Effector memory CD4-positive, alpha-beta T cell (primary cell): ENCODE data around the gene SORCS2.

ENCODE experiments used
- DNase-seq, 3 donors: peaks; one replicate each; pipeline ENCODE4 v3.0.0-alpha.2; 2020
- H3K27ac ChIP-seq: 2 replicates; pipeline ENCODE4 v1.7.0; 2013; ENCODE audit warnings: mild to moderate bottlenecking, low read length, moderate library complexity; ENCODE audit not compliant: insufficient read depth, poor library complexity, severe bottlenecking
- H3K27me3 ChIP-seq: replicated peaks from 2 replicates; pipeline ENCODE4 v1.7.0; 2013; ENCODE audit warnings: mild to moderate bottlenecking, low read length; ENCODE audit not compliant: insufficient read depth, control insufficient read depth, poor library complexity, severe bottlenecking
- H3K36me3 ChIP-seq: 2 replicates; pipeline ENCODE4 v1.7.0; 2013; ENCODE audit warnings: mild to moderate bottlenecking, low read length, moderate library complexity; ENCODE audit not compliant: control insufficient read depth, insufficient read depth
- H3K4me1 ChIP-seq: 2 replicates; pipeline ENCODE4 v1.7.0; 2013; ENCODE audit warnings: low read length, mild to moderate bottlenecking; ENCODE audit not compliant: control insufficient read depth, insufficient read depth, poor library complexity, severe bottlenecking
- H3K4me3 ChIP-seq: 2 replicates; pipeline ENCODE4 v1.7.0; 2013; ENCODE audit warnings: low read length, low read depth, mild to moderate bottlenecking; ENCODE audit not compliant: insufficient read depth, poor library complexity, severe bottlenecking
- H3K9me3 ChIP-seq: 2 replicates; pipeline ENCODE4 v1.7.0; 2013; ENCODE audit warnings: mild to moderate bottlenecking, low read length, moderate library complexity; ENCODE audit not compliant: control insufficient read depth

SORCS2 gene

GRCh38 chr4:7679406-7680040, 487.2 kb downstream of the SORCS2 start:
- DNase-seq = no peak
- no peaks in the 10 kb centered on the region for H3K9me3 ChIP-seq

GRCh38 chr4:7680106-7680505, 487.8 kb downstream of the SORCS2 start:
- no peak overlapping the region for H3K27ac ChIP-seq
- no peaks in the 10 kb centered on the region for H3K4me1 ChIP-seq
- H3K4me3 ChIP-seq = no peak overlapping the region
- no peaks in the 10 kb centered on the region for H3K9me3 ChIP-seq
- no peaks in the 10 kb centered on the region for H3K27me3 ChIP-seq
- no peak for DNase-seq
- H3K36me3 ChIP-seq = no peaks in the 10 kb centered on the region

More at GRCh38 chr4:7679406-7680040, 487.2 kb downstream of the SORCS2 start:
- Histone ChIP-seq H3K27me3 (no peaks in the 10 kb centered on the region), H3K36me3 (no peaks in the 10 kb centered on the region), H3K27ac (no peak overlapping the region), H3K4me1 (no peaks in the 10 kb centered on the region), H3K4me3 (no peak overlapping the region)

DNA sequence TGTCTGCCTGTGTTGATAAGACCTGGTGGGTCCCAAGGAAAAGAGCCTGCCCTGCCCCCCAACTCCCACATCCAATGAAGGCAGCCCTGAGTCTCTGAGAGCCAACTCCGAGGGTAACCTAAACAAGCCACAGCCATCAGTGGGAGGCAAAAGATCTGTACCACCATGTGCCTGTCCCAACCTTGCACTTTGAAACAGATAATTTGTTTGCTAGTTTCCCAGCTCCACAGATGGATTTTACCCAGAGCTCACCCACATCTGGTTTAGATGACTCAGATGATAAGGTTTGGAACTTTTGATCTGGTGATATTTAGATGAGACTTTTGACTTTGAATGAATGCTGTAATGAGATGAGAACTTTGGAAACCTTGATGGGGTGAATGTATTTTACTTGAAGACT, 488.4 kb downstream of the SORCS2 start:
- no peaks in the 10 kb centered on the region for H3K36me3 ChIP-seq
- H3K4me1 ChIP-seq = no peaks in the 10 kb centered on the region
- no peaks in the 10 kb centered on the region for H3K9me3 ChIP-seq
- no peaks in the 10 kb centered on the region for H3K27me3 ChIP-seq
- H3K27ac ChIP-seq = no peak overlapping the region
- no peak overlapping the region for H3K4me3 ChIP-seq
- DNase-seq = no peak

- no peak for DNase-seq
- H3K9me3 ChIP-seq = no peaks in the 10 kb centered on the region
- H3K4me3 ChIP-seq = no peak overlapping the region
- H3K4me1 ChIP-seq = no peaks in the 10 kb centered on the region
- H3K27me3 ChIP-seq = no peaks in the 10 kb centered on the region
- no peak overlapping the region for H3K27ac ChIP-seq
- H3K36me3 ChIP-seq = no peaks in the 10 kb centered on the region
Observed at GRCh38 chr4:7683126-7683703, 490.9 kb downstream of the SORCS2 start.

- Histone ChIP-seq H3K27me3 (no peaks in the 10 kb centered on the region), H3K36me3 (no peaks in the 10 kb centered on the region), H3K27ac (no peak overlapping the region), H3K9me3 (no peaks in the 10 kb centered on the region), H3K4me3 (no peak overlapping the region), H3K4me1 (no peaks in the 10 kb centered on the region)
- DNase-seq = no peak
Observed at GRCh38 chr4:7684294-7684693, 492.0 kb downstream of the SORCS2 start.

DNA sequence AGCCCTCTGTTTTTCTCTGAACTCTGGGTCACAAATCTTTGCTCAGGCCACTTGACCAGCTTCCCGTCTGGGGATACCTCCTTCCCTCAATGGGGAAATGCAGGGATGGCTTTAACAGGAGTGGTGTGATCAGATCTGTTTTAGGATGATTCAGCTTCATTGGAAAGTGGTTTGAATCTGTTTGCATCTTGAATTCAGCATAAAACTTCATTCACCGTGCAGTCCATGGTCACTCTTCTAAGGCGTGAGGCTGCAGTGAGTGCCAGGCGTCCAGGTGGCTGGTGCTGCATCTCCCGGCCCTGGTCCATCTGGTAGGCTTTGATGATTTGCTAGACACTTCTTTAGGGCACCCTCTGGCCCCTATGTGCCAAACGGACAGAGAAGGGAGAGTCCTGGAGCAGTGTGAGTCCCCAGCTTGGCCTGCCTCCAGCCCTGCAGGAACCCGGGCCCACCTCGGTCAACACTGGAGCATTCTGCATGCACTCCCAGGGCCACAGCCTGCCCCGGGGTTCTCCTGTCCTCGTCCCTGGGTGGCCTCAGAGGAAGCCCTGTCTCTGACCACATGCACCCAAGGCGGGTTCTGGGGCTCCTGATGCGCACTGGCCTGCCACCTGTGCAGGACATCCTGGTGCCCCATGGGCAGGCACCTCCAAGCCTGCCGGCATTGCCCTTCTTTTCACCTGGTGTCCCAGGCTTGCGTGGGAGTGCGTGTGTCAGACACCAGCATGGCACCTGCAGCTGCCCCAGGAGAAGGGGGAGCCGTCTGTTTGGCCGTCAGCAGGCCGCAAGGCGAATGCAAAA, 493.9 kb downstream of the SORCS2 start:
- no peaks in the 10 kb centered on the region for H3K27me3 ChIP-seq
- H3K27ac ChIP-seq = no peak overlapping the region
- DNase-seq = no peak
- no peak overlapping the region for H3K4me3 ChIP-seq
- no peaks in the 10 kb centered on the region for H3K9me3 ChIP-seq
- H3K4me1 ChIP-seq = no peaks in the 10 kb centered on the region
- no peaks in the 10 kb centered on the region for H3K36me3 ChIP-seq

DNA sequence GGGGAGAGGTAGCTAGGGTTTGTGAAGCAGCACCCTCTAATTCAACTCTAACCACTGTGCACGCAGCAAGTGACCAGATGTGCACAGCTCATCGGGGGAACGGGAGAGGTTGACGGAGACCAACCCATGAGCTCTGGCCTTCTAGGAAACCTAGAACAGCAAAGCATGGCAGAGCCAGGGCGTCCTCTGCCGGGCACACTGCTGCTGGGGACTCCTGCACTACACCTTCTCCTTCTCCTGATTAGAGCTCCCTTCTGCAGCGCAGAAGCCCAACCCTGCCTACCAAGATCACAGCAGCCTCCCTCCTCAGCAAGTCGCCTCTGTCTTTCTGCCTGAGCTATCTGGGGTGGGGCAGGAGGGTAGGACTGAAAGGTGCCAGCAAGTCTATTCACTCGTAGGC, 494.7 kb downstream of the SORCS2 start:
- H3K36me3 ChIP-seq = no peaks in the 10 kb centered on the region
- no peak for DNase-seq

DNA sequence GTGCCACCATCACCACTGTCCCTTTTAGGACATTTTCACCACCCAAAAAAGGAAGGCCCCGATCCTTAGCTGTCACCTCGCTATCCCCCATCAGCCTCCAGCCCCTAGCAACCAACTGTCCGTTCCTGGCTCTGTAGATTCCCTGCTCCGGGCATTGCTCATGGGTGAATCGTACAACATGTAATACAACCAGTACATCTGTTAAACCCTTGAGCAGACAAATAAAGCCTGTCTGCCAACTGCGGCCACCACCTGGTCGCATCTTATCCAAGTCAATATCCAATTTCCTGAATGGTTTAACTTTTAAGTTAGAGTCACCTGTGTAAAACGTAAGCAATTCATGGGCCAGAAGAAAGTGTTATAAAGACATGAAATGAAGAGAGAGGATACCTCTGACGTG, 495.5 kb downstream of the SORCS2 start:
- no peaks in the 10 kb centered on the region for H3K9me3 ChIP-seq
- H3K27me3 ChIP-seq = no peaks in the 10 kb centered on the region
- no peak overlapping the region for H3K4me3 ChIP-seq
- DNase-seq = no peak
- no peaks in the 10 kb centered on the region for H3K4me1 ChIP-seq
- H3K36me3 ChIP-seq = no peaks in the 10 kb centered on the region
- no peak overlapping the region for H3K27ac ChIP-seq

More for the DNA sequence above, 494.7 kb downstream of the SORCS2 start:
- Histone ChIP-seq H3K27ac (no peak overlapping the region), H3K4me1 (no peaks in the 10 kb centered on the region), H3K27me3 (no peaks in the 10 kb centered on the region), H3K9me3 (no peaks in the 10 kb centered on the region), H3K4me3 (no peak overlapping the region)

DNA sequence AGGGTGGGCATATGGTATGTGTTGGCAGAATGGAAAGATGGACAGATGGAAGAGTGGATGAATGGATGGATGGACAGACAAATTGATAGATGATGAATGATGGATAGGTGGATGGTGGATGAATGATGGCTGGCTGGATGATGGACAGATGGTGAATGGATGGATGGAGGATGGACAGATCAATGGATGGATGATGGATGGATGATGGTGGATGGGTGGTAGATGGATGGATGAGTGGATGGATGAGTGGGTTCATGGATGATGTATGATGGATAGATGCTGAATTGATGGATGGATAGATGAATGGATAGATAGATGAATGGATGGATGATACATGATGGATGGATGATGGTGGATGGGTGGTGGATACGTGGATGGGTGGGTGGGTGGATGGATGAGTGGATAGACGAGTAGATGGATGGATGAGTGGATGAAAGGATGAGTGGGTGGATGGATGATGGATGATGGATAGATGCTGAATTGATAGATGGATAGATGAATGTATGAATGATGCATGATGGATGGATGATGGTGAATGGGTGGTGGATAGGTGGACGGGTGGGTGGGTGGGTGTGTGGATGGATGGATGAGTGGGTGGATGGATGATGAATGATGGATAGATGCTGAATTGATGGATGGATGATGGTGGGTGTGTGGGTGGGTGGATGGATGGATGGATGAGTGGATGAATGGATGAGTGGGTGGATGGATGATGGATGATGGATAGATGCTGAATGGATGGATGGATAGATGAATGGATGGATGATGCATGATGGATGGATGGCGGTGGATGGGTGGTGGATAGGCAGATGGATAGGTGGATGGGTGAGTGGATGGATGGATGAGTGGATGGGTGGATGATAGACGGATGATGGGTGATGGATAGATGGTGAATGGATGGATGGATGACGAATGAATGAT, 497.7 kb downstream of the SORCS2 start:
- no peak overlapping the region for H3K4me3 ChIP-seq
- H3K9me3 ChIP-seq = no peaks in the 10 kb centered on the region
- H3K27ac ChIP-seq = no peak overlapping the region
- H3K36me3 ChIP-seq = no peaks in the 10 kb centered on the region
- H3K4me1 ChIP-seq = no peaks in the 10 kb centered on the region
- DNase-seq = no peak
- H3K27me3 ChIP-seq = no peaks in the 10 kb centered on the region
